Small intestine (tissue), 7 donors: ENCODE results near the gene PNMA8B. TPM values are rescaled to one million over a fixed set of nuclear protein-coding genes. Genes with fewer than 3 reads are reported as not detected.
A peak's percentile ranks its signal among the peaks of the same experiment; 100 is the strongest.

ENCODE experiments used
- DNase-seq, 2 donors: peaks; one replicate each; pipeline versions ENCODE4 v3.0.0 to v3.0.0-alpha.2; 2013
- FAIRE-seq: peaks from 2 replicates; lab custom pipeline; 2012; peaks lifted over from hg19 to GRCh38; lab: Jason Lieb, UNC
- H3K27ac ChIP-seq, 3 donors: one replicate each; pipeline ENCODE4 v1.5.1; 2013; ENCODE audit warnings: low read length in 2 of 3, mild to moderate bottlenecking in 2 of 3, control low read depth in 1 of 3, inconsistent platforms in 1 of 3, low read depth in 1 of 3, moderate library complexity in 1 of 3
- H3K27me3 ChIP-seq, 3 donors: one replicate each; pipeline ENCODE4 v1.6.1; 2013; ENCODE audit warnings: low read length in 3 of 3, inconsistent platforms in 1 of 3; ENCODE audit not compliant: control insufficient read depth in 3 of 3, insufficient read depth in 3 of 3
- H3K36me3 ChIP-seq, 3 donors: one replicate each; pipeline ENCODE4 v1.6.1; 2013; ENCODE audit warnings: low read length in 3 of 3, inconsistent platforms in 1 of 3, low read depth in 1 of 3, mild to moderate bottlenecking in 1 of 3, moderate library complexity in 1 of 3; ENCODE audit not compliant: control insufficient read depth in 3 of 3, insufficient read depth in 2 of 3
- H3K4me1 ChIP-seq, 3 donors: one replicate each; pipeline ENCODE4 v1.6.1; 2013; ENCODE audit warnings: low read length in 2 of 3, inconsistent platforms in 1 of 3, low read depth in 1 of 3, mild to moderate bottlenecking in 1 of 3, moderate library complexity in 1 of 3; ENCODE audit not compliant: control insufficient read depth in 3 of 3, insufficient read depth in 2 of 3
- H3K4me3 ChIP-seq, 3 donors: one replicate each; pipeline ENCODE4 v1.5.1; 2013; ENCODE audit warnings: low read length in 3 of 3, control low read depth in 1 of 3, inconsistent platforms in 1 of 3, low read depth in 1 of 3, mild to moderate bottlenecking in 1 of 3, moderate library complexity in 1 of 3
- H3K9me3 ChIP-seq, 2 donors: one replicate each; pipeline ENCODE4 v1.6.1; 2013; ENCODE audit warnings: low read depth in 1 of 2, low read length in 1 of 2; ENCODE audit not compliant: control insufficient read depth in 2 of 2, insufficient read depth in 1 of 2
- WGBS, 3 donors: extraction: QIAGEN DNeasy Blood & Tissue Kit; methylation state at CpG; one replicate each; pipeline ENCODE4 v1.1.7; 2013; 5-methylcytosine and 5-hydroxymethylcytosine counted together
- polyA plus RNA-seq, 4 donors: library from polyadenylated mRNA; stranded (reverse) in 3 of 4; unstranded in 1 of 4; fragments of 200-250 nt in 3 of 4; fragments of 120-200 nt in 1 of 4; gene quantifications; one replicate each; pipeline versions ENCODE4 v1.2.1 to v1.2.3, GENCODE V29; 2013
- donor health status: healthy with polysubstance abuse.
- donor health status: control.
- donor health status: control.
- donor health status: Bipolar disorder and iron deficiency.
- donor health status: healthy.

The PNMA8B gene
- polyA plus RNA-seq, 4 donors: 1.0 to 1.3 TPM; not detected in 2

GRCh38 chr19:46521241-46521868 lies 25.7 kb upstream of the PNMA8B start:
- H3K4me3 ChIP-seq: no peak overlapping the region
- no peaks in the 10 kb centered on the region for H3K36me3 ChIP-seq
- no peaks in the 10 kb centered on the region for H3K4me1 ChIP-seq
- H3K27me3 ChIP-seq: no peaks in the 10 kb centered on the region
- H3K27ac ChIP-seq: no peak overlapping the region
- DNase-seq (no peak), FAIRE-seq (no peak)
- peaks cover 0 to 2% of the 10 kb centered on the region in 2 donors for H3K9me3 ChIP-seq
- 85 to 94% (median 91%) methylated on average over 14 of the region's 14 CpGs for WGBS, 3 donors

- no peaks in the 10 kb centered on the region for H3K36me3 ChIP-seq
- no peak for FAIRE-seq
- 77 to 88% (median 87%) methylated on average over 6 of the region's 6 CpGs for WGBS, 3 donors
Measured at GRCh38 chr19:46520616-46521015, 24.9 kb upstream of the PNMA8B start.

GRCh38 chr19:46517471-46517870 lies 21.8 kb upstream of the PNMA8B start:
- FAIRE-seq (no peak), DNase-seq (no peak)
- Histone ChIP-seq H3K9me3 (no peaks in the 10 kb centered on the region), H3K27ac (no peak overlapping the region), H3K27me3 (peaks cover 0 to 3% (median 0%) of the 10 kb centered on the region in 3 donors), H3K4me3 (no peak overlapping the region), H3K36me3 (no peaks in the 10 kb centered on the region), H3K4me1 (no peaks in the 10 kb centered on the region)
- WGBS, 3 donors: 87 to 92% (median 90%) methylated on average over 6 of the region's 6 CpGs

More at GRCh38 chr19:46520616-46521015, 24.9 kb upstream of the PNMA8B start:
- no peak for DNase-seq
- Histone ChIP-seq H3K4me3 (no peak overlapping the region), H3K4me1 (no peaks in the 10 kb centered on the region), H3K9me3 (peaks cover 0 to 2% of the 10 kb centered on the region in 2 donors), H3K27ac (no peak overlapping the region), H3K27me3 (no peaks in the 10 kb centered on the region)

GRCh38 chr19:46515879-46516350 lies 20.2 kb upstream of the PNMA8B start:
- Histone ChIP-seq H3K36me3 (no peaks in the 10 kb centered on the region), H3K4me1 (no peaks in the 10 kb centered on the region), H3K27me3 (peaks cover 0 to 3% (median 0%) of the 10 kb centered on the region in 3 donors), H3K9me3 (peaks cover 0 to 7% of the 10 kb centered on the region in 2 donors), H3K27ac (no peak overlapping the region), H3K4me3 (no peak overlapping the region)
- FAIRE-seq (no peak), DNase-seq (peak in 1 of 2 donors; percentile 34)
- 15 to 19% (median 18%) methylated on average over 6 of the region's 6 CpGs for WGBS, 3 donors

GRCh38 chr19:46515290-46515609 lies 19.6 kb upstream of the PNMA8B start:
- Histone ChIP-seq H3K36me3 (no peaks in the 10 kb centered on the region), H3K4me1 (no peaks in the 10 kb centered on the region), H3K27me3 (peaks cover 0 to 3% (median 0%) of the 10 kb centered on the region in 3 donors), H3K27ac (no peak overlapping the region), H3K4me3 (no peak overlapping the region), H3K9me3 (peaks cover 0 to 7% of the 10 kb centered on the region in 2 donors)
- 42 to 65% (median 59%) methylated on average over 3 of the region's 3 CpGs for WGBS, 3 donors
- DNase-seq (no peak), FAIRE-seq (no peak)

GRCh38 chr19:46514589-46515289 lies 19.1 kb upstream of the PNMA8B start:
- H3K27me3 ChIP-seq: peaks cover 0 to 3% (median 0%) of the 10 kb centered on the region in 3 donors
- WGBS, 3 donors: 55 to 61% (median 61%) methylated on average over 13 of the region's 13 CpGs
- DNase-seq (no peak), FAIRE-seq (no peak)
- H3K27ac ChIP-seq: no peak overlapping the region
- no peaks in the 10 kb centered on the region for H3K4me1 ChIP-seq
- H3K36me3 ChIP-seq: no peaks in the 10 kb centered on the region
- H3K4me3 ChIP-seq: no peak overlapping the region
- peaks cover 0 to 7% of the 10 kb centered on the region in 2 donors for H3K9me3 ChIP-seq

- Histone ChIP-seq H3K9me3 (peaks cover 0 to 7% of the 10 kb centered on the region in 2 donors), H3K36me3 (no peaks in the 10 kb centered on the region), H3K27ac (no peak overlapping the region), H3K4me1 (no peaks in the 10 kb centered on the region), H3K27me3 (peaks cover 0 to 3% (median 0%) of the 10 kb centered on the region in 3 donors), H3K4me3 (no peak overlapping the region)
- FAIRE-seq: no peak
- WGBS, 3 donors: 25 to 26% (median 25%) methylated on average over 36 of the region's 36 CpGs
- peak; percentile 50 to 84 for DNase-seq
Measured at GRCh38 chr19:46513461-46514236, 18.0 kb upstream of the PNMA8B start.

- H3K4me1 ChIP-seq: no peaks in the 10 kb centered on the region
- FAIRE-seq: no peak
- 71 to 88% (median 77%) methylated on average over 4 of the region's 4 CpGs for WGBS, 3 donors
- H3K9me3 ChIP-seq: peaks cover 0 to 7% of the 10 kb centered on the region in 2 donors
- no peak overlapping the region for H3K4me3 ChIP-seq
- H3K27me3 ChIP-seq: peaks cover 0 to 3% (median 0%) of the 10 kb centered on the region in 3 donors
- no peak overlapping the region for H3K27ac ChIP-seq
- no peak for DNase-seq
- H3K36me3 ChIP-seq: no peaks in the 10 kb centered on the region
Measured at GRCh38 chr19:46511237-46511636, 15.6 kb upstream of the PNMA8B start.
